GM10266 (cell line): ENCODE data around the gene CACNA1A.

ENCODE experiments used
- DNase-seq: peaks from one replicate; pipeline ENCODE4 v3.0.0; 2012; ENCODE audit errors: extremely low spot score
- CTCF ChIP-seq: IDR thresholded peaks from 2 replicates; pipeline ENCODE4 v1.5.1; 2012; ENCODE audit warnings: mild to moderate bottlenecking, low read depth; ENCODE audit not compliant: control insufficient read depth, insufficient read depth; ENCODE audit errors: missing control alignments

Gene CACNA1A

GRCh38 chr19:13318190-13318589 lies 188.1 kb downstream of the CACNA1A start:
- no peak for DNase-seq

GRCh38 chr19:13315495-13315894 lies 190.8 kb downstream of the CACNA1A start:
- DNase-seq, result no peak
- no peak for TF ChIP-seq CTCF

More at GRCh38 chr19:13318190-13318589, 188.1 kb downstream of the CACNA1A start:
- TF ChIP-seq CTCF, result no peak

- TF ChIP-seq CTCF, result no peak
- DNase-seq, result no peak
Measured at GRCh38 chr19:13314761-13315160, 191.5 kb downstream of the CACNA1A start.

- DNase-seq, result no peak
- no peak for TF ChIP-seq CTCF
Measured at GRCh38 chr19:13313875-13314274, 192.4 kb downstream of the CACNA1A start.

- no peak for TF ChIP-seq CTCF
- DNase-seq, result no peak
Measured at GRCh38 chr19:13309864-13310263, 196.4 kb downstream of the CACNA1A start.

- TF ChIP-seq CTCF, result no peak
- DNase-seq, result no peak
Measured at GRCh38 chr19:13303381-13304129, 202.7 kb downstream of the CACNA1A start.

- no peak for DNase-seq
- no peak for TF ChIP-seq CTCF
Measured at GRCh38 chr19:13302526-13303270, 203.6 kb downstream of the CACNA1A start.
